A673 (cell line): ENCODE measurements around the gene DCC.

Experiments
- EZH2 ChIP-seq: fragments of 200-600 bp; sonication (generic); IDR thresholded peaks from 2 replicates; pipeline ENCODE4 v1.6.1; 2017; ENCODE audit warnings: borderline replicate concordance, low read depth, mild to moderate bottlenecking, mixed read lengths, antibody characterized with exemption, low read length; ENCODE audit not compliant: poor library complexity, severe bottlenecking
- TF ChIP-seq, protein P1 (sequence below): fragments of 300-800, 200-600 bp; sonication (generic); conservative IDR thresholded peaks from 2 replicates; pipeline ENCODE4 v1.5.1; 2017; ENCODE audit warnings: low read depth, mild to moderate bottlenecking, antibody characterized with exemption, low read length, moderate library complexity, mixed read lengths

- TF ChIP-seq, protein P1, sequence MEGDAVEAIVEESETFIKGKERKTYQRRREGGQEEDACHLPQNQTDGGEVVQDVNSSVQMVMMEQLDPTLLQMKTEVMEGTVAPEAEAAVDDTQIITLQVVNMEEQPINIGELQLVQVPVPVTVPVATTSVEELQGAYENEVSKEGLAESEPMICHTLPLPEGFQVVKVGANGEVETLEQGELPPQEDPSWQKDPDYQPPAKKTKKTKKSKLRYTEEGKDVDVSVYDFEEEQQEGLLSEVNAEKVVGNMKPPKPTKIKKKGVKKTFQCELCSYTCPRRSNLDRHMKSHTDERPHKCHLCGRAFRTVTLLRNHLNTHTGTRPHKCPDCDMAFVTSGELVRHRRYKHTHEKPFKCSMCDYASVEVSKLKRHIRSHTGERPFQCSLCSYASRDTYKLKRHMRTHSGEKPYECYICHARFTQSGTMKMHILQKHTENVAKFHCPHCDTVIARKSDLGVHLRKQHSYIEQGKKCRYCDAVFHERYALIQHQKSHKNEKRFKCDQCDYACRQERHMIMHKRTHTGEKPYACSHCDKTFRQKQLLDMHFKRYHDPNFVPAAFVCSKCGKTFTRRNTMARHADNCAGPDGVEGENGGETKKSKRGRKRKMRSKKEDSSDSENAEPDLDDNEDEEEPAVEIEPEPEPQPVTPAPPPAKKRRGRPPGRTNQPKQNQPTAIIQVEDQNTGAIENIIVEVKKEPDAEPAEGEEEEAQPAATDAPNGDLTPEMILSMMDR = no peak
- no peak for TF ChIP-seq EZH2
Observed at GRCh38 chr18:52700116-52700515, 360.1 kb downstream of the DCC start.
